Activated CD4-positive, alpha-beta T cell treated with anti-CD3 and anti-CD28 coated beads, Interleukin-2, amount 50 U/mL, for 16 hours (primary cell): ENCODE data around the gene TANC1.

ENCODE experiments used
- DNase-seq: peaks from one replicate; pipeline ENCODE4 v3.0.0-alpha.2; 2020

Gene TANC1

DNA sequence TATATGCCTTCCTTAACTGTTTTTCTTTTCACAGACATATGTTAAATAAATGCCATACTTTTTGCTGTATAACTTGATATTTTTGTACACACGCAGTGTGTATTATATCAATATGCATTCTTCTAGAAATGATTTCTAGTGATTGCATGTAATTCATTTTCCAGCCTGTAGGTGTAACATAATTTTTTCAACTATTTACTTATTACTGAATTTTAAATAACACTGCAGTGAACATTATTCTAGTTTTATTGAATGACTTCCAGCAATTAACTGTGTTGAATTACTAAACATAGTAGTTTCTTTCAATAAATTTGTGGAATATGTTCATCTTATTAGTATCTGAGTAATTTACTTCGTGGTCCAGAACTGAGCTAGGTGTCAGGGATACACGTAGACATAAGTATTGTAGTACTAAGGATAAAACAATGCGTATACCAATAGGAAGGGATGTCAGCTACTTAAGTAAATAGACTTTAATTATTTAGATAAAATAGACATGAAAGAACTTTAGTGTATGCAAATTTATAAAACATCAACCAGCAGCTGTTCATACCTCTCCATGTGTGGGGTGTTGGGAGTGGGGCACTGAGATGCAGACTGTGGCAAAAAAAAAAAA is 28.0 kb downstream of the TANC1 start:
- DNase-seq, result no peak

- no peak for DNase-seq
Measured at GRCh38 chr2:158997037-158997790, 28.8 kb downstream of the TANC1 start.

DNA sequence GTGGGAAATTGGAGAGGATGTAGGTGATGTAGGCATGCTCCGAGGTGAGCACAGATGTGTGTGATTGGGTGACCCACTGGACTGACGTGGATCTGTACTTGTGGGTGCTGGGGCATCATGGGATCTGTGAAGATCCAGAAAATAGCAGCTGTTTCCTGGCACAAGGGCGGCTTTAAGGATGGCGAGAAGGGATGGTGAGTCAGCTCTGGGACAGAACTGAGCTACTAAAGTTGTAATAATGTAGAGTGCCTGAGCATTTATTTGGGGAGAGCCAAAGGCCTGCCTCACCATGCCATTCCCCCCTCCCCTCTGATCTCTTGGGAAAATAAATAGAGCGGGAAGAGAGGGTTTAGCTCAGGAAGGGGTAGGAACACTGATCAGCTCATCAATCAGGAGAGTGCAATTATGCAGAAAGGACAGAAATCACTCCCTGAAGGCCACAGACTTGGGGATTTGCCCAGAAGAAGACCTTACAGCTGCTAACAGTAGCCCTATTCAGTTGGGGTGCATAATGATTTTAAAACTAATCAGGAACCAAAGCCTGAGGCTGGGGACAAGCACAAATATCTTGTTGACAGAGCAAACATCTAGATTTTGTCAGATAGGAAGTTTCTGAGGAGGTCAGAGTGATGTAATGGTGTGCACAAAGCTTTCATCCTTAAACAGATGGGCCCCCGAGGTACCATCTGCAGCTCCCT is 30.3 kb downstream of the TANC1 start:
- DNase-seq, result no peak

DNA sequence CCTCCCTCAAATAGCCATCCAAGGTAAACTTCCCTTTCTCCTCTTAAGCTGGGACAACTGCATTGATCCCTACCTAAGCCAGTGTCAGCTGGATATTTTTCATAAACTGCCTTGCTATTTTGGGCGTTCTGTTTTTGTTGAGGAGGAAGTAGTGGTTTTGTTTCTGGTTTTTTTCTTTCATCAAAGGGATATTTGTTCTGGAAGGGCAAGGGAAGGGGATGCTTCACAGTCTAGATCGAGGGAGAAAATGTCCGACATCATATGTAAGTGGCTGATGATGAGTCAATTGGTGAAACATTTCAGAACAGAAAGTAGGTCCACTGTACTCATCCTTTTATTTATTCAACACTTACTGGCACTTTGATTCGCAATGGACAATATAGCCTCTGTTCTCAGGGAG is 31.0 kb downstream of the TANC1 start:
- DNase-seq, result no peak

GRCh38 chr2:159000072-159000471 is 31.6 kb downstream of the TANC1 start:
- DNase-seq, result no peak

- no peak for DNase-seq
Measured at GRCh38 chr2:159002462-159003111, 34.1 kb downstream of the TANC1 start.

- no peak for DNase-seq
Measured at GRCh38 chr2:159003555-159003954, 35.1 kb downstream of the TANC1 start.

- DNase-seq, result no peak
Measured at GRCh38 chr2:159004849-159005248, 36.4 kb downstream of the TANC1 start.

- DNase-seq, result no peak
Measured at GRCh38 chr2:159009940-159010339, 41.5 kb downstream of the TANC1 start.

- DNase-seq, result peak; percentile 26
Measured at GRCh38 chr2:159010340-159010739, 41.9 kb downstream of the TANC1 start.

DNA sequence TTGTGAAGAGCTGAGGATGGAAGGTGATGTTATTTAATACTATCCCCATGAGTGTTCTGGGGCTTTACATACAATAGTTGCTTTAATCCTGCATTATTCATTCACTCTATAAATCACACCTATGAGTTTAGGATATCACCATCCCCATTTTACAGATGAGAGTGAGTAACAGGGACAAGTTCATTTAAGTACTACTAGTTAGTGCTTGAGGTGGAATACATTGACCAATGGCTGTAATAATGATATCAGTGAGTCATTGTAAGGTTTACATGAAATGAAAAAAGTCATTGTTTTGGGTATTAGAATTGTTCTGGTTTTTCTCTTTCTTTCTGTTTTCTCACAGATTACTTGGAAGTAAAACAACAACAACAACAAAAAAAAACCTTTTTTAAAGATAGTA is 42.5 kb downstream of the TANC1 start:
- peak; percentile 26 for DNase-seq

DNA sequence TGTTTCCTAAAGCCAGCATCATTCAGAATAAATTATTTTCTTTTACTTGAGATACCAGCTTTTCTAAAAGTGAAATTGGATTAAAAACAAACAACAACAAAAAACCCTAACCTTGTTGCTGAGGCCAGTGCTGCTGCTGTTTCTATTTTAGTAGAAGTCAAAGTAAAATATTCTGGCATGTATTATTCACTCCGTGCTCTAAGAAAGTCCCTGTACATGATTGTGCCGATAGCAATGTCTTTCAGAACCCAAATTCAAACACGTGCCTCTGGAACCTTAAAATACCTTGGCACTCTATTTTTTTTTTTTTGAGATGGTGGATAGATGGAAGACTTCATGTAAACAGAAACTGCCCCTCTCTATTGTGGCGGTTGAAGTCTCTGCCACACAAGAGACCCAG is 43.7 kb downstream of the TANC1 start:
- DNase-seq, result no peak

GRCh38 chr2:159013103-159013502 is 44.7 kb downstream of the TANC1 start:
- no peak for DNase-seq

DNA sequence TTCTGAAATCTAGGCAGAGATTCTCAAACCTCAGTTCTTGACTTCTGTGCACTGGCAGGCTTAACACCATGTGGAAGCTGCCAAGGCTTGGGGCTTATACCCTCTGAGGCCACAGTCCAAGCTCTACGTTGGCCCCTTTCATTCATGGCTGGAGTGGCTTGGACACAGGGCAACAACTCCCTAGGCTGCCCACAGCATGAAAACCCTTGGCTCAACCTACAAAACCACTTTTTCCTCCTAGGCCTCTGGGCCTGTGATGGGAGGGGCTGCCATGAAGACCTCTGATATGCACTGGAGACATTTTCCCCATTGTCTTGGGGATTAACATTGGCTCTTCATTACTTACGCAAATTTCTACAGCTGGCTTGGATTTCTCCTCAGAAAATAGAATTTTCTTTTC is 46.7 kb downstream of the TANC1 start:
- DNase-seq, result no peak

DNA sequence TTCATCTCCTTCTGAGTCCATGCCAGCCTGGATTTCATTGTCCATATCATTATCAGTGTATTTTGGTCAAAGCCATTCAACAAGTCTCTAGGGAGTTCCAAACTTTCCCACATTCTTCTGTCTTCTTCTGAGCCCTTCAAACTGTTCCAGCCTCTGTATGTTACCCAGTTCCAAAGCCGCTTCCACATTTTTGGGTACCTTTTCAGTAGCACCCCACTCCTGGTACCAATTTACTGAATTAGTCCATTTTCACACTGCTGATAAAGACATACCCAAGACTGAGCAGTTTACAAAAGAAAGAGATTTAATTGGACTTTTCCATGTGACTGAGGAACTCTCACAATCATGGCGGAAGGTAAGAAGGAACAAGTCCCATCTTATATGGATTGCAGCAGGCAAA is 47.4 kb downstream of the TANC1 start:
- DNase-seq, result no peak

GRCh38 chr2:159017837-159018236 is 49.4 kb downstream of the TANC1 start:
- DNase-seq, result no peak

DNA sequence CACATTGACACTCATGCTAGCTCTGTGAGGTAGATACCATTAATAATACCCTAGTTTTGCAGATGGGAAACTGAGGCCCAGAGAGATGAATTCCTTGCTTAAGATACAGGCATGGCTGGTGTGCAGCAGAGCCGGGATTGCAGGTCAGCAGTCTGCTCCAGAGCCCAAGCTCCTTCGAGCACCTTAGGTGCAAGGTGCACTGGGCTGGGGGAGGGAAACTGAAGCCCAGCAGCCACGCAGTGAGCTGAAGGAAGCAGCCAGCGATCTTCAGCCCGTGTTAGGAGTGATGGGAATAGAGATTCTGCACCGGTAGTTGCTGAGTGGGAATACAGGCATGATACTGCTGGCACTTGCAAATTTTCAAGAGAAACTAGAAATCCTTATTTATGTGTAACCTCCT is 50.6 kb downstream of the TANC1 start:
- DNase-seq, result no peak

DNA sequence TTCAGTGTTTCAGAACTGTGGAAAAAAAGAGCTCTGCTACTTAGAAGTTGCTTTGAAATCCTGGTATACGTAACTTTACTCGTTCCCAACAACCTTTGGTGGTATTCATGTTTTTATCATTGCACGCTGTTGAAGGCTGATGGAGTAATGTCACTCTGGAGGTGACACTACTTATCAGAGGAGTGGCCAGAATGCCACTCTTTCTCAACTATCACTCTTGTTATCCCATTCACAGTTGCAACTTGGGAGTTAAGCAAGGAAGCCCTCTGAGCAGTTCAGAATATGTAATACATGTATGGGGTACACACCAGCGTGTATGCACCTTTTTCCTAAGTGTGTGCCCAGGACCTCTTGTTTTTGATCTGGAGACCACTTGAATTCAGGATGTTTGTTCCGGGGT is 53.6 kb downstream of the TANC1 start:
- no peak for DNase-seq

DNA sequence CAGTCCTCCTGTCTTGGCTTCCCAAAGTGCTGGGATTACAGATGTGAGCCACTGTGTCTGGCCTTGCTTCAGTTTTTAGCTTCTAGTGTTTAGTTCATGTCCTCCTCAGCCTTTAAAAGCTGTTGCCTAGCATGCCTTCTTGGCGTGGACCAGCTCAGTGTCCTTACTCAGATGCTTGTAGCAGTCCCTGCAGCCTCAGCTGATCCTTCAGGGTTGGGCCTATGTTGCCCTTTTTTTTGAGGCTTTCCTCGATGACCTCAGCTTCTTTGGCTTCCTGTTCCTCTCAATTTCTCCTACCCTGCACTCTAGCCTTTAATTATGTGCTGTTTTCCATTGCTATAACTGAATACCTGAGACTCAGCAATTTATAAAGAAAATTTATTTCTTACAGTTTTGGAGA is 57.7 kb downstream of the TANC1 start:
- DNase-seq, result no peak

- no peak for DNase-seq
Measured at GRCh38 chr2:159028776-159029175, 60.3 kb downstream of the TANC1 start.

GRCh38 chr2:159029936-159030335 is 61.5 kb downstream of the TANC1 start:
- no peak for DNase-seq

DNA sequence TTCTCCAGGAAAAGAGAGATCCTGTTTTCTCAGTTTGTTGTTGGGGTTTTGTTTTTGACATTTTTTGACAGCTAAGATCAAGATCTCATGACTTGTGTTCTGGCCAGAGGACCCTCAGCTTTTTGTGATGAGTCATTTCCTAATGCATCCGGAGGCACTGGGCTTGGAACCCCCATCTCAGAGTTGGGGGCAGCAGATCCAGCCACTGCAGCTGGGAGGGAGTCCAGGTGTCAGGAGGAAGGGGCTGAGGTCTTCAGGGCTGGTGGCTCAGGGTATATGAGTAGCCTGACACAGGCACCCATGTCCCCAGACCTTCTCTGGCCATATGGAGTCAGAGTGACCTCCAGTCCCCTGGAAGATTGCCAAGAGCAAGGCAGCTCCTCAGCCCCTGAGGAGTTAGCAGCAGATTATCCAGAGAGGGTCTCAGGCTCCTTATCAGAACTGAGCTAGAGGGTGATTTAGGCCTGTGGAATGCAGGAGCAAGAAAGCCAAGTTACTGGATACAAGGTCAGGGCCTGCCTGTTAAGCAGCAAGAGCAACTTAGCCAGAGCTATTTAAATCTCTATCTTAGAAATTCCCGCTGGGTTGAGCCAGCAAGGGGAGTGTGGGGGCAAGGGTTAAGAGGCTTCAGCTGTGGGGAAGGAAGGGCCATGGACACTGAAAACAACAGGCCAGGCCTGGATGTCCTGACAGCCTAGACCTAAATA is 62.4 kb downstream of the TANC1 start:
- no peak for DNase-seq

- DNase-seq, result no peak
Measured at GRCh38 chr2:159032146-159032545, 63.7 kb downstream of the TANC1 start.
